Loucy (cell line): ENCODE measurements around the gene MTMR3.
A peak's percentile ranks its signal among the peaks of the same experiment; 100 is the strongest.

ENCODE experiments used
- H2AFZ ChIP-seq: fragments of 200-600 bp; sonication (generic); 2 replicates; pipeline ENCODE4 v1.6.0; 2016; ENCODE audit warnings: antibody characterized with exemption, mild to moderate bottlenecking, low read length, moderate library complexity
- H3F3A ChIP-seq: fragments of 200-600 bp; 2 replicates; pipeline ENCODE4 v1.6.0; 2016; ENCODE audit warnings: antibody characterized with exemption, low read depth, mild to moderate bottlenecking
- H3K27me3 ChIP-seq: fragments of 200-600 bp; sonication (generic); 2 replicates; pipeline ENCODE4 v1.6.1; 2014; ENCODE audit warnings: low read length, mild to moderate bottlenecking; ENCODE audit not compliant: insufficient read depth, poor library complexity, severe bottlenecking
- H3K36me3 ChIP-seq: fragments of 200-600 bp; sonication (generic); 2 replicates; pipeline ENCODE4 v1.6.1; 2016; ENCODE audit warnings: low read length; ENCODE audit not compliant: insufficient read depth
- H3K4me1 ChIP-seq: fragments of 200-600 bp; sonication (generic); 2 replicates; pipeline ENCODE4 v1.5.1; 2014; ENCODE audit warnings: low read length, mild to moderate bottlenecking; ENCODE audit not compliant: insufficient read depth, poor library complexity, severe bottlenecking
- H3K4me2 ChIP-seq: fragments of 200-600 bp; sonication (generic); 2 replicates; pipeline ENCODE4 v1.6.0; 2014; ENCODE audit warnings: antibody characterized with exemption, low read length, low read depth, mild to moderate bottlenecking; ENCODE audit not compliant: poor library complexity, severe bottlenecking
- H3K4me3 ChIP-seq: fragments of 200-600 bp; sonication (generic); 2 replicates; pipeline ENCODE4 v1.5.1; 2014; ENCODE audit warnings: low read length, mild to moderate bottlenecking, mixed read lengths; ENCODE audit not compliant: poor library complexity, severe bottlenecking
- H3K79me2 ChIP-seq: fragments of 200-600 bp; sonication (generic); 2 replicates; pipeline ENCODE4 v1.6.1; 2014; ENCODE audit warnings: low read length; ENCODE audit not compliant: insufficient read depth
- H3K9ac ChIP-seq: fragments of 200-600 bp; sonication (generic); 2 replicates; pipeline ENCODE4 v1.6.0; 2014; ENCODE audit warnings: mild to moderate bottlenecking, low read depth, low read length, moderate library complexity; ENCODE audit not compliant: poor library complexity, severe bottlenecking
- H3K9me2 ChIP-seq: fragments of 200-600 bp; sonication (generic); replicated peaks from 2 replicates; pipeline ENCODE4 v1.6.1; 2016; ENCODE audit warnings: low read depth, low read length, mixed read lengths
- H3K9me3 ChIP-seq: fragments of 200-600 bp; sonication (generic); 2 replicates; pipeline ENCODE4 v1.6.1; 2014; ENCODE audit warnings: mild to moderate bottlenecking, antibody characterized with exemption, low read length, low read depth; ENCODE audit not compliant: insufficient read depth
- H4K20me1 ChIP-seq: fragments of 200-600 bp; sonication (generic); 2 replicates; pipeline ENCODE4 v1.6.0; 2014; ENCODE audit warnings: antibody characterized with exemption, low read length, mild to moderate bottlenecking; ENCODE audit not compliant: insufficient read depth, poor library complexity, severe bottlenecking
- EZH2phosphoT487 ChIP-seq: fragments of 200-600 bp; IDR thresholded peaks from 2 replicates; pipeline ENCODE4 v1.6.1; 2018; ENCODE audit warnings: antibody characterized with exemption, mild to moderate bottlenecking, moderate library complexity, borderline replicate concordance
- TF ChIP-seq, protein P1 (sequence below): fragments of 200-600 bp; sonication (generic); conservative IDR thresholded peaks from 2 replicates; pipeline ENCODE4 v1.5.1; 2014; ENCODE audit warnings: mild to moderate bottlenecking, antibody characterized with exemption, low read length

MTMR3 gene

DNA sequence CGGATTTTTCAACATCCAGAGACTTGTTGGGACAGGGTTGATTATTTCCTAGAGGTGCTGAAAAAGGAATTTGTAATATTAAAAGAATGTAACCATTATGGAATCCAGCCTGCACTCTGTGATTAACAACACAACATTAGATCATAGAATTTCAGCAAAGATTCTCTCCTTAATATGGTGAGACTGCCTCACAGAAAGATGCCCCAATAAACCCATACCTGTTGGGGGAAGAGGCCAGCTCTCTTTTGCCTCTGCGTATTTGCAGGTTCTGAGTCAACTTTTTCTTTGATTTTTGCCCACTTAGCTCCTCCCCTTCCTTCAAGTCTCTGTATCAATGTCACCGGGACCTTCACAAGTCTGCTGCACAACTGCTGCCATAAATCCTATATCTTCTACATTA, 12.4 kb upstream of the MTMR3 start:
- no peaks in the 10 kb centered on the region for H3K79me2 ChIP-seq
- TF ChIP-seq, protein P1, sequence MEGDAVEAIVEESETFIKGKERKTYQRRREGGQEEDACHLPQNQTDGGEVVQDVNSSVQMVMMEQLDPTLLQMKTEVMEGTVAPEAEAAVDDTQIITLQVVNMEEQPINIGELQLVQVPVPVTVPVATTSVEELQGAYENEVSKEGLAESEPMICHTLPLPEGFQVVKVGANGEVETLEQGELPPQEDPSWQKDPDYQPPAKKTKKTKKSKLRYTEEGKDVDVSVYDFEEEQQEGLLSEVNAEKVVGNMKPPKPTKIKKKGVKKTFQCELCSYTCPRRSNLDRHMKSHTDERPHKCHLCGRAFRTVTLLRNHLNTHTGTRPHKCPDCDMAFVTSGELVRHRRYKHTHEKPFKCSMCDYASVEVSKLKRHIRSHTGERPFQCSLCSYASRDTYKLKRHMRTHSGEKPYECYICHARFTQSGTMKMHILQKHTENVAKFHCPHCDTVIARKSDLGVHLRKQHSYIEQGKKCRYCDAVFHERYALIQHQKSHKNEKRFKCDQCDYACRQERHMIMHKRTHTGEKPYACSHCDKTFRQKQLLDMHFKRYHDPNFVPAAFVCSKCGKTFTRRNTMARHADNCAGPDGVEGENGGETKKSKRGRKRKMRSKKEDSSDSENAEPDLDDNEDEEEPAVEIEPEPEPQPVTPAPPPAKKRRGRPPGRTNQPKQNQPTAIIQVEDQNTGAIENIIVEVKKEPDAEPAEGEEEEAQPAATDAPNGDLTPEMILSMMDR = no peak
- TF ChIP-seq EZH2phosphoT487 = no peak
- H3K9ac ChIP-seq = no peak overlapping the region
- H3K27me3 ChIP-seq = no peaks in the 10 kb centered on the region
- H3K4me3 ChIP-seq = no peak overlapping the region
- no peaks in the 10 kb centered on the region for H4K20me1 ChIP-seq
- peak overlapping the region; percentile 57; the same call in 1 of the 2 replicates for H2AFZ ChIP-seq
- H3K4me2 ChIP-seq = no peak overlapping the region
- peaks cover 3% of the 10 kb centered on the region for H3K4me1 ChIP-seq
- no peaks in the 10 kb centered on the region for H3K36me3 ChIP-seq
- H3K9me3 ChIP-seq = no peaks in the 10 kb centered on the region
- no peaks in the 10 kb centered on the region for H3F3A ChIP-seq
- no peaks in the 10 kb centered on the region for H3K9me2 ChIP-seq

GRCh38 chr22:29871684-29872083, 11.3 kb upstream of the MTMR3 start:
- no peaks in the 10 kb centered on the region for H3K27me3 ChIP-seq
- 0 out of 2 replicates have a peak overlapping the region, but pooled peaks have one; percentile 28 for H2AFZ ChIP-seq
- H3K4me3 ChIP-seq = no peak overlapping the region
- H3K4me1 ChIP-seq = peaks cover 3% of the 10 kb centered on the region
- no peaks in the 10 kb centered on the region for H3K9me2 ChIP-seq
- H3K9me3 ChIP-seq = no peaks in the 10 kb centered on the region
- no peak overlapping the region for H3K9ac ChIP-seq
- TF ChIP-seq, protein P1 = no peak
- TF ChIP-seq EZH2phosphoT487 = no peak
- no peaks in the 10 kb centered on the region for H3K79me2 ChIP-seq
- no peaks in the 10 kb centered on the region for H3F3A ChIP-seq
- H3K36me3 ChIP-seq = no peaks in the 10 kb centered on the region
- H3K4me2 ChIP-seq = no peak overlapping the region
- no peaks in the 10 kb centered on the region for H4K20me1 ChIP-seq

DNA sequence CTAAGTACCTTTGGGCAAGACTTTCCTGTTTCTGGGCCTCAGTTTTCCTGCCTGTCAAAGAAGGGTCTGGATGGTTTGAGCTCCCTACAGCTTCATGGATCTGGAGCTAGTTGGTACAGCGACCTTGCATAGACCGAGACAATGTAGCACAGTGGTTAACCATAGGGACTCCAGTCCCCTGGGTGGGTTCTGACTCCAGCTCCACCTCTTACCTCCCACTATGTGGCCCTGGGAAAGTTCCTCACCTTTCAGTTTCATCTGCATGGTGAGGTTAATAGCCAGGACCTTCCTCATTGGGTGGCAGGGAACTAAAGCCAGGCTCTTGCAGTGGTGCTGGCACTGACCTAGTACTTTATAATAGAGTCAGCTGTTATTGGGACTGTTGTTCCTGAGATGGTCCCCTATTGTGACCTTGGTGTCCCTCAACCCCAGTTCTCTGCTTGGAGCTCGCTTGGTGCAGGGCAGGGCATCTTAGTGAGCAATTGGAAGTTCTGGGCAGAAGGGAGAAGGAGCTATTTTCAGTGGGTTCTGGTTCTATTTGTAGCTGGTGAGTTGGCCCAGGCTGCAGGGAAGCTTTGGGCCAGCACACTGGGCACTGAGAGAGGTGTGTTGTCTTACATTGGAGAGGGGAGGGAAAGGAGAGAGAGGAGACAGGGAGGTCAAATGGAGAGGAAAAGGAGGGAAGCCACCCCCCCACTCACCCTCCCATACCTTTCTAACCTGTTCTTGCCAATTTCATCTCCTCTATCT, 10.7 kb upstream of the MTMR3 start:
- H3F3A ChIP-seq = no peaks in the 10 kb centered on the region
- no peak overlapping the region for H3K4me3 ChIP-seq
- H3K4me1 ChIP-seq = peaks cover 3% of the 10 kb centered on the region
- H3K79me2 ChIP-seq = no peaks in the 10 kb centered on the region
- H4K20me1 ChIP-seq = no peaks in the 10 kb centered on the region
- no peaks in the 10 kb centered on the region for H3K9me2 ChIP-seq
- TF ChIP-seq, protein P1 = no peak
- no peak for TF ChIP-seq EZH2phosphoT487
- no peaks in the 10 kb centered on the region for H3K9me3 ChIP-seq
- H3K9ac ChIP-seq = no peak overlapping the region
- no peak overlapping the region for H3K4me2 ChIP-seq
- 0 out of 2 replicates have a peak overlapping the region, but pooled peaks have one; percentile 28 for H2AFZ ChIP-seq
- H3K27me3 ChIP-seq = no peaks in the 10 kb centered on the region
- H3K36me3 ChIP-seq = no peaks in the 10 kb centered on the region
